ENCODE data around the gene AUTS2.

DNA sequence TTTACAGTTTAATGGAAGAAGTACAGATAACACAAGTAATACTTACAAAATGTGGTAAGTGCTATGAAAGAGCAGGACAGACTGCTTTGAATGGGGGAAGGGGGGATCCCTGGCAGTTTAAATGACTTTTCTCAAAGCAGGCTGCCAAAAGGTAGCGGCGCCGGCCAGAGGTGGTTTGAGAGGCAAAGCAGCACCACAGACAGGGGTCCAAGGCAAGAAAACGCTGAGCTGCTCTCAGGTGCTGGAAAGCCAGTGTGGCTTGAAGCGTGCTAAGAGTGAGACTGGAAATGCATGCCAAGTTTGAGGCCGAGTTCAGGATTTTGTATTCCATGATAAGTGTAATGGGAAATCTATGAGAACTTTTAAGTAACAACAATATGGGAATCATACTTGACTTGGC, 437.7 kb downstream of the AUTS2 start:
- TF ChIP-seq EZH2 (IDR thresholded peaks at IDR 0.05; ENCODE audit: borderline replicate concordance, insufficient read depth, low read length, poor library complexity, severe bottlenecking) (no peak), SMC3 (conservative IDR thresholded peaks at IDR 0.05; ENCODE audit: poor library complexity) (no peak), POLR2AphosphoS5 (IDR thresholded peaks at IDR 0.05) (no peak), TAF1 (IDR thresholded peaks at IDR 0.05; ENCODE audit: low read depth) (no peak), EP300 (conservative IDR thresholded peaks at IDR 0.05; ENCODE audit: poor library complexity, severe bottlenecking) (no peak), MXI1 (conservative IDR thresholded peaks at IDR 0.05; ENCODE audit: poor library complexity, severe bottlenecking) (no peak), RAD21 (conservative IDR thresholded peaks at IDR 0.05) (no peak)
- TF ChIP-seq, protein P1, sequence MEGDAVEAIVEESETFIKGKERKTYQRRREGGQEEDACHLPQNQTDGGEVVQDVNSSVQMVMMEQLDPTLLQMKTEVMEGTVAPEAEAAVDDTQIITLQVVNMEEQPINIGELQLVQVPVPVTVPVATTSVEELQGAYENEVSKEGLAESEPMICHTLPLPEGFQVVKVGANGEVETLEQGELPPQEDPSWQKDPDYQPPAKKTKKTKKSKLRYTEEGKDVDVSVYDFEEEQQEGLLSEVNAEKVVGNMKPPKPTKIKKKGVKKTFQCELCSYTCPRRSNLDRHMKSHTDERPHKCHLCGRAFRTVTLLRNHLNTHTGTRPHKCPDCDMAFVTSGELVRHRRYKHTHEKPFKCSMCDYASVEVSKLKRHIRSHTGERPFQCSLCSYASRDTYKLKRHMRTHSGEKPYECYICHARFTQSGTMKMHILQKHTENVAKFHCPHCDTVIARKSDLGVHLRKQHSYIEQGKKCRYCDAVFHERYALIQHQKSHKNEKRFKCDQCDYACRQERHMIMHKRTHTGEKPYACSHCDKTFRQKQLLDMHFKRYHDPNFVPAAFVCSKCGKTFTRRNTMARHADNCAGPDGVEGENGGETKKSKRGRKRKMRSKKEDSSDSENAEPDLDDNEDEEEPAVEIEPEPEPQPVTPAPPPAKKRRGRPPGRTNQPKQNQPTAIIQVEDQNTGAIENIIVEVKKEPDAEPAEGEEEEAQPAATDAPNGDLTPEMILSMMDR (IDR thresholded peaks at IDR 0.05; ENCODE audit: poor library complexity, severe bottlenecking) = no peak
- TF ChIP-seq, protein P2, sequence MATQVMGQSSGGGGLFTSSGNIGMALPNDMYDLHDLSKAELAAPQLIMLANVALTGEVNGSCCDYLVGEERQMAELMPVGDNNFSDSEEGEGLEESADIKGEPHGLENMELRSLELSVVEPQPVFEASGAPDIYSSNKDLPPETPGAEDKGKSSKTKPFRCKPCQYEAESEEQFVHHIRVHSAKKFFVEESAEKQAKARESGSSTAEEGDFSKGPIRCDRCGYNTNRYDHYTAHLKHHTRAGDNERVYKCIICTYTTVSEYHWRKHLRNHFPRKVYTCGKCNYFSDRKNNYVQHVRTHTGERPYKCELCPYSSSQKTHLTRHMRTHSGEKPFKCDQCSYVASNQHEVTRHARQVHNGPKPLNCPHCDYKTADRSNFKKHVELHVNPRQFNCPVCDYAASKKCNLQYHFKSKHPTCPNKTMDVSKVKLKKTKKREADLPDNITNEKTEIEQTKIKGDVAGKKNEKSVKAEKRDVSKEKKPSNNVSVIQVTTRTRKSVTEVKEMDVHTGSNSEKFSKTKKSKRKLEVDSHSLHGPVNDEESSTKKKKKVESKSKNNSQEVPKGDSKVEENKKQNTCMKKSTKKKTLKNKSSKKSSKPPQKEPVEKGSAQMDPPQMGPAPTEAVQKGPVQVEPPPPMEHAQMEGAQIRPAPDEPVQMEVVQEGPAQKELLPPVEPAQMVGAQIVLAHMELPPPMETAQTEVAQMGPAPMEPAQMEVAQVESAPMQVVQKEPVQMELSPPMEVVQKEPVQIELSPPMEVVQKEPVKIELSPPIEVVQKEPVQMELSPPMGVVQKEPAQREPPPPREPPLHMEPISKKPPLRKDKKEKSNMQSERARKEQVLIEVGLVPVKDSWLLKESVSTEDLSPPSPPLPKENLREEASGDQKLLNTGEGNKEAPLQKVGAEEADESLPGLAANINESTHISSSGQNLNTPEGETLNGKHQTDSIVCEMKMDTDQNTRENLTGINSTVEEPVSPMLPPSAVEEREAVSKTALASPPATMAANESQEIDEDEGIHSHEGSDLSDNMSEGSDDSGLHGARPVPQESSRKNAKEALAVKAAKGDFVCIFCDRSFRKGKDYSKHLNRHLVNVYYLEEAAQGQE (IDR thresholded peaks at IDR 0.05; ENCODE audit: borderline replicate concordance) = no peak
